Activated gamma-delta T cell treated with anti-CD3 and anti-CD28 coated beads, Interleukin-2, amount 50 U/mL, for 16 hours (primary cell): ENCODE results near the gene PRIM2.
"Not testable (repeated sequence)": the region's sequence is repeated elsewhere in the genome, so short reads cannot be mapped to it uniquely, and the experiment has no call there.

Experiments
- DNase-seq: peaks from one replicate; pipeline ENCODE4 v3.0.0-alpha.2; 2020; ENCODE audit warnings: low read depth

Gene PRIM2

DNA sequence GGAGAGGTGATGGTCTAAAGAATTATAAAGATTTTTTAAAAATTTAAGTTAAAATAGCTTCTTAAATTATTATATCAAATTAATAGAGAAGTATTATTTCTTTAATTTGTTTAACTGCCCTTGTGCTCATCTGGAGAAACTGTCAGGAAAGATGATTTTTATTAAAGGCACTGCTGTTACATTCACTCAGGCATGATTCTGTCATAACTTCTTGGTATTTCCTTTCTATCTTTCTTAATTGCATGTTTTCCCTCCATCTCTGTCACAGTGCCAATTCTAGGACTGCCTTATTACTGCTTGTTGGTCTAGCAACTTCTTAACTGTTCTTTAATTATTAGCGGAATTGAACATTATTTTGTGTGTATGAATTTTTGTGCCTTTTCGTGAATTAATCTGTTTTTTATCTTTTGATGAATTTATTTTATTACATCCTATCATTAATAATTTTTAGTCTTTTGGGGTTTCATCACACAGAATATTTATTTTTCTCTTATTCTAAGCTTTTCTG is 47.7 kb downstream of the PRIM2 start:
- DNase-seq: not testable (repeated sequence)

- DNase-seq: not testable (repeated sequence)
These were observed 51.7 kb downstream of the PRIM2 start for GRCh38 chr6:57368965-57369731.

DNA sequence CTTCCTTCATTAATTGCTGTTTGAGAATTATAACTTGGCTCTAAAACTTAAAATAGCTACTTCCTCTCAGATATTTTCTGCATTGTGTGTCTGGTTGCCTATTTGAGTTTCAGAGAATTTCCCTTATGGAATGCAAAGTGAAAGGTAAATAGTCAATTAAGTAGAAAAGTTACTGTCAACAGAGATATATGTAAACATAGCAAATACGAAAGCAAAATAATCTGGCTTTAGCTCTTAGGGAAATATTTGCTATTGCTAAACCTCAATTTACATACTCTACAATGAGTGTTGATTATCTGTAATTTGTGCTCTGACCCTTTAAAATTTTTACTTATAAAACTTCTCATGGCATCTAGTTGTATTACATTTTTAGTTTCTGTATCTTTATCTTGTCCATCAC is 54.3 kb downstream of the PRIM2 start:
- DNase-seq: not testable (repeated sequence)

DNA sequence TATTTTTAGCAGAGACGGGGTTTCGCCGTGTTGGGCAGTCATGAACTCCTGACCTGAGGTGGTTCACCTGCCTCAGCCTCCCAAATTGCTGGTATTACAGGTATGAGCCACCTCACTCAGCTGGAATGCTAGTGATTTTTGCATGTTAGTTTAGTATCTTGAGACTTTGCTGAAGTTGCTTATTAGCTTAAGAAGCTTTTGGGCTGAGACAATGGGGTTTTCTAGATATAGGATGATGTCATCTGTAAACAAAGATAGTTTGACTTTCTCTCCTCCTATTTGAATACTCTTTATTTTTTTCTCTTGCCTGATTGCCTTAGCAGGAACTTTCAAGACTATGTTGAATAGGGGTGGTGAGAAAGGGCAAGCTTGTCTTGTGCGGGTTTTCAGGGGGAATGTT is 57.3 kb downstream of the PRIM2 start:
- not testable (repeated sequence) for DNase-seq

GRCh38 chr6:57376083-57376482 is 58.7 kb downstream of the PRIM2 start:
- not testable (repeated sequence) for DNase-seq

DNA sequence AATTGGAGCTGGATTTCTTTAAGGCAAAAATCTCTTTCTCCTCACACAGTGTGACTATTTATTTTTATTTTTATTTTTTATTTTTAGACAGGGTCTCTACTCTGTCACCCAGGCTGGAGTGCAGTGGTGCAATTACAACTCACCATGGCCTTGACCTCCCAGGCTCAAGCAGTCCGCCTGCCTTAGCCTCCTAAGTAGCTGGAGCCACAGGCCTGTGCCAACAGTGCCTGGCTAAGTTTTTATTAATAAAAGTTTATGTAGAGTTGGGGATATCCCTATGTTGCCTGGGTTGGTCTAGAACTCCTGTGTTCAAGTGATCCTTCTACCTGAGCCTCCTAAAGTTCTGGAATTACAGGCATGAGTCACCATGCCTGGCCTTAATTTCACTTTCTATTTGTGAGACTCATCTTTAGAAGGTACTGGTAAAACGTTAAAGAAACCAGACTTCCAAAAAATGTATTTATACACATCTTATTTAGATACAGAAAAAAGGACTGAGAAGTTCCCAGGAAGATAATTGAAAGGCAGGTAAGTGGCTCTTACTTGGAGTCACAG is 71.7 kb downstream of the PRIM2 start:
- not testable (repeated sequence) for DNase-seq

- not testable (repeated sequence) for DNase-seq
These were observed 73.4 kb downstream of the PRIM2 start for GRCh38 chr6:57390818-57391217.

- DNase-seq: not testable (repeated sequence)
These were observed 74.6 kb downstream of the PRIM2 start for GRCh38 chr6:57392047-57392446.

DNA sequence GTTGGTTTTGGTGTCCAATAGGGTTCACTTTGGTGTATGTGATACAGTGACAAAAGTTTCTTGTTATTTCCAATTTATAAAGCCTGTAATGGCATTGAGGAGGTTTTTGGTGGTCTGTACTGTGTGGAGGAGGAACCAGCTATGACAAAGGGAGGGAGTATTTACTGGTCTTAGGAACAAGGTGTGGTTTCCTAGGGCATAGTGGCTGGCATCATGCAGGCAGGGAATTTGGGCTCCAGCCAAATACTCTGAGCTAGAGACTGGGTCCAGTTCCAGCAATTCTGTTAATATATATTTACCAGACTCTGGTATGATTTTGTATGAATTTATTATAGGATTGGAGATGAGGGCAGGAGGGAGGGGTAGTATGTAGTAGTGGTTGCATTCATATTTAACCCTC is 101.9 kb downstream of the PRIM2 start:
- DNase-seq: not testable (repeated sequence)

- DNase-seq: no peak
These were observed 104.1 kb downstream of the PRIM2 start for GRCh38 chr6:57421503-57421902.

DNA sequence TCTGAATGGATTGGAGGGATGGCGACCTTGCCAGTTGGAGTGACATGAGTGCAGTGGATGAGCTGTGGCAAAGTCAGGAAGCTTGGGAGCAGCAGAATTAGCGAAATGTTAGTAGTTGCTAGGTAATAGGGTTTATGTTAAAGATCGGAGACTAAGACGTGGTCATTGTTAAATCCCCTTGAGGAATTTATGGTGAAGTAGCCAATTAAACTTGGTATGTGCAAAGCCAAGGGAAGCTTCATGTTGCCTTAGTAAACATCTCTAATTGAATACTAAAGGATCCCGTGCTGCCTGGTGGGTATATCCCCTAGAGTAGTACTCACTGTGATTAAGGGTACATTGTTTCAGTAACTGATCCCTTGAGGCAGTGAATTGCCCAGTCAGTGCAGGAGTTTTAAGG is 106.0 kb downstream of the PRIM2 start:
- no peak for DNase-seq

DNA sequence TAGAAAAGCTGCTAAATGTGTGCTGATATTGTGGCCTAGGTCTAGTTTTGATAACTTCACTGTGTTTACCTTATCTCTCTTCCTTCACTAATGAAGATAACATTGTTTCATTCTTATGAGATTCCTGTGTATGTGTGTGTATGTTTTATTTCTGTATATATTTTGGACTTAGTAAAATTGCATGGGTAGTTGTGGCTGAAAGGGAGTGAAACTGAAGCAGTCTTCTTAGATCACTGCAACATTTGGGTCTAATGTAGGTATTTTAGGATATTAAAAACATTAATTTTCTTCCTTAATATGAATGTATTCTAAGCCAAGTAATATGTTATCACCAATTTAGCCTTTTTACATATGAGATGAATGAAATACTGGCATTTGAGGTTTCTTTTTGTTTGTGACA is 114.3 kb downstream of the PRIM2 start:
- not testable (repeated sequence) for DNase-seq

DNA sequence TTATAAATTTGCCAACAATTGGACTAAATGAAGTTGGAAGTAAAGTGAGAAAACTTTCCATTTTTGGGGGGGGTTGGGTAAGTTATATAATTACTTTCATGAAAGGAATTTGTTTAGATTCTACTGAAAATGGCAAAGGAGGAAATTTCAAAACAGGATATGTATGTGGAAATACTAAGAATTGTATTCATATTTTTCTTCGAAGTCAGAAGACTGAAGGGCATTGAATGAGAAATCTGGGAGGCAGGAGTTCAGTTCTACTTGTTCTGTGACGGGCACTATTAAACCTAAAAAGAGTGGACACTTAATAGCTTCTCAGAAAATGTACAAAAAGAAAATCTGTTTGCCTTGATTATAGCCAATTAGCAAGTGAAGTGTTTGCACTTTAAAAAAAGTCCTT is 114.7 kb downstream of the PRIM2 start:
- DNase-seq: no peak

- DNase-seq: no peak
These were observed 115.7 kb downstream of the PRIM2 start for GRCh38 chr6:57432919-57433684.

DNA sequence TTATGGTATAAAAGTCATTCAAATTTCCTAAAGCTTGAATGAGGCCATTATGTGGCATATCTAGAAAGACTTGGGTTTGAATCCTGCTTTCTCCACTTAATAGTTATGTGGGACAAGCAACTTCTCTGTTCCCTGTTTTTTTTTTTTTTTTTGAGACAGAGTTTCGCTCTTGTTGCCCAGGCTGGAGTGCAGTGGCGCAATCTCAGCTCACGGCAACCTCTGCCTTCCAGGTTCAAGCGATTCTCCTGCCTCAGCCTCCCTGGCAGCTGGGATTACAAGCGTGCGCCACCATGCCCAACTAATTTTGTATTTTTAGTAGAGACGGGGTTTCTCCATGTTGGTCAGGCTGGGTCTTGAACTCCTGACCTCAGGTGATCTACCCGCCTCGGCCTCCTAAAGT is 116.4 kb downstream of the PRIM2 start:
- DNase-seq: not testable (repeated sequence)

DNA sequence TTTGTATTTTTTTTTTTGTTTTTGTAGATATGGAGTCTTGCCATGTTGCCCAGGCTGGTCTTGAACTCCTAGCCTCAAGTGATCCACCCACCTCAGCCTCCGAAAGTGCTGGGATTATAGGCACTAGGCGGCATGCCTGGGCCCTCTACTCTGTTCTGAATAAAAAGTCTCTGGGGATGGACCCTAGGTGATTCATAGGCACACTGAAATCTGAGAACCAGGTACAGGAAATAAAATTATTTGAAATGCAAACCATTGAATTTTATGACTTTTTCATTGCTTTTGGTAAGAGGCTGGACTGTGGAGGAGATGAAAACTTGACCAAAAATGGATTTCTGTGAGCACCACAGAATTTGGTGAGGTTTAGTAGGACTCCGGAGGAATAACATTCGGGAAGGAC is 117.5 kb downstream of the PRIM2 start:
- DNase-seq: no peak

- no peak for DNase-seq
These were observed 118.2 kb downstream of the PRIM2 start for GRCh38 chr6:57435475-57436160.

GRCh38 chr6:57440735-57441134 is 123.3 kb downstream of the PRIM2 start:
- DNase-seq: not testable (repeated sequence)

GRCh38 chr6:57442133-57442532 is 124.7 kb downstream of the PRIM2 start:
- not testable (repeated sequence) for DNase-seq

DNA sequence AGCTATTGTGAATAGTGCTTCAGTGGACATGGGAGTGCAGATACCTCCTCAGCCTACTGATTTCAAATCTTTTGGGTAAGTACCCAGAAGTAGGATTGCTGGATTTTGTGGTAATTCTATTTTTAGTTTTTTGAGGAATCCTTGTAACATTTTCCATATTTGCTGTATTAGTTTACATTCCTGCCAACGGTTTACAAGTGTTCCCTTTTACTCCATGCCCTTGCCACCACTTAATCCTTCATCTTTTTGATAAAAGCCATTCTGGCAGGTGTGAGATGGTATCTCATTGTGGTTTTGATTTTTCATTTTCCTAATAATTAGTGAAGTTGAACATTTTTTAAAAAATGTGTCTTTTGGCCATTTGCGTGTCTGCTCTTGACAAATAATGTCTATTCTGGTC is 125.8 kb downstream of the PRIM2 start:
- not testable (repeated sequence) for DNase-seq

DNA sequence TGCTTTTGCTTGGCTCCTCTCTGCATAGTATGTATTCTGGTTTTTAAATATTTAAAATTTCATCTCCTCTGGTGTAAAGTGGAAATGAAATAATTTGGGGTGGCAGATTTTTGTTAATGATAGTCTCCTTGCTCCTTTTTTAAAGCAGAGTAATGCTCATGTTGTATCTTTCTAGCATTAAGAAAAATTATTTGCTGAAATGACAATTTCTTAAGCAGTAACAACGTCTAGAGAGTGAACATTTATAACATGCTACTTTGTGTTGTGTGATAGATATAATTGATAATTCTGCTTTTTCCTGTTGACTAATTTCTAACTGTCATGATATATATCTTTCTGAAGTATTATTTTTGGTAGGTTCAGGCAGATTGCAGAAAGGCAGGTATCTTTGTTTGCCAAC is 127.4 kb downstream of the PRIM2 start:
- not testable (repeated sequence) for DNase-seq

DNA sequence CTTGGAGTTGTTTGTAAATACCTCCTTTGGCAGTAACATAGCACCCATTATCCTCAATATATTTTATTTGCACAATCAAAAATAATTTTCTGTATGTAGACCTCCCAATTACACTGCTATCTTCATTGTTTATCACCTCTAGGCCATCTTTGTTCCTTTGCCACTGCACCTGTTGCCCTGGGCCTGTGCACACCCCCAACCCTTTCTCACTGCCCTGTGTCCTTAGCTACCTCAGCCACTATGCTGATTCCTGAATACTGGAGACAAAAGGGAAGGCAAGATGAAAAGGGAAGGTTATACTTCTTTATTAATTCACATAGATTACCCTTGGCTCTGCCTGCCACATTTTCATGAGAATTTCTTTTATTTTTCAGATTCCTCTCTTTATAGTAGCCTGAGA is 127.9 kb downstream of the PRIM2 start:
- DNase-seq: not testable (repeated sequence)
